Osteocyte (in vitro differentiated cells): ENCODE data around the gene RCSD1. TPM values are rescaled to one million over a fixed set of nuclear protein-coding genes. Genes with fewer than 3 reads are reported as not detected.

Experiments
- DNase-seq: peaks from one replicate; pipeline ENCODE4 v3.0.0; 2021; ENCODE audit warnings: mixed read lengths; ENCODE audit not compliant: unreplicated experiment; ENCODE audit errors: extremely low spot score
- H3K27ac Mint-ChIP-seq: one replicate; pipeline ENCODE4 v1.8.0; 2021; ENCODE audit warnings: mild to moderate bottlenecking, mixed read lengths; ENCODE audit not compliant: unreplicated experiment
- H3K27me3 Mint-ChIP-seq: one replicate; pipeline ENCODE4 v1.8.0; 2021; ENCODE audit warnings: mixed read lengths; ENCODE audit not compliant: unreplicated experiment
- H3K36me3 Mint-ChIP-seq: one replicate; pipeline ENCODE4 v1.8.0; 2021; ENCODE audit warnings: mixed read lengths; ENCODE audit not compliant: unreplicated experiment
- H3K4me1 Mint-ChIP-seq: one replicate; pipeline ENCODE4 v1.8.0; 2021; ENCODE audit warnings: mixed read lengths; ENCODE audit not compliant: unreplicated experiment
- H3K4me3 Mint-ChIP-seq: one replicate; pipeline ENCODE4 v1.8.0; 2021; ENCODE audit warnings: mild to moderate bottlenecking, moderate library complexity, mixed read lengths; ENCODE audit not compliant: unreplicated experiment
- H3K9me3 Mint-ChIP-seq: one replicate; pipeline ENCODE4 v1.8.0; 2021; ENCODE audit warnings: mixed read lengths; ENCODE audit not compliant: unreplicated experiment
- total RNA-seq: library from RNA; stranded (reverse); gene quantifications from 2 replicates; pipeline ENCODE4 v1.2.1, GENCODE V29; 2021
- TF ChIP-seq, protein P1 (sequence below): fragments of 200-600 bp; sonication (generic); IDR thresholded peaks from 2 replicates; pipeline ENCODE4 v1.5.0; 2021; ENCODE audit warnings: antibody characterized with exemption, mild to moderate bottlenecking, moderate library complexity

RCSD1 gene
- total RNA-seq, 1 donor from 2014 or later, result not detected

DNA sequence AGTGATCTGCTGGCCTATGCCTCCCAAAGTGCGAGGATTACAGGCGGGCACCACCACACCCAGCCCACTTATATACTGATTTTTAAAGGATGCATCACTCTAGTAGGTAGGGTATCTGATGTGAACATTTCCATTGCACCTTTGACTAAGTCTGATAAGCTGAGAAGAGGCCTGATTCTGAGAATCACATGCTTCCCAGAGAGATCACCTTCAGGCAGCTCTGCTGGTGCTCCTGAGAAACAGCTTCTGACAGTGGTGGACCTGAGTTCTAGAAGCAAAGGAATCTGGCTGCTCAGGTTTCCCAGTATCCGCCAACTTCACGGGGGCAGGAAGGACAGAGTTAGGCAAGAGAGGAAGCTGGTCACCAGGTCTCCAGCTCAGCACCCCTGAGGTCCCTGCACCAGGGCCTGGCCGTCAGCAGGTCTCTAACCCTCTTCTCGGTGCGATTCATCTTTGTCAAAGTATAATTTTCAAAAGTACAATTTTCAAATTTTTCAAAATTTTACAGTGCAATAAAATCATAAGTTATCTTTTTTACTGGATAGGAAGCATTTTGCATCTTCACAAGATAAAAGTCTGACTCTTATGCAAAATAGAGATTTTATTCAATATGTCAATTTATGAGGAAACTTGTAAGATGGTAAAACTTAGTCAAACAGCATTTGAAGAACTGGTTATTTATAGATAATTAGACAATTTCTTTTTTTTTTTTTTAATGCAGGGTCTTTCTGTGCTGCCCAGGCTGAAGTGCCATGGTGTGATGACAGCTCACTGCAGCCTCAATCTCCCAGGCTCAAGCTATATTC is 65.9 kb downstream of the RCSD1 start:
- DNase-seq, result no peak
- H3K27ac Mint-ChIP-seq, result no peak overlapping the region
- H3K4me3 Mint-ChIP-seq, result no peak overlapping the region
- H3K9me3 Mint-ChIP-seq, result no peaks in the 10 kb centered on the region
- peaks cover 6% of the 10 kb centered on the region for H3K4me1 Mint-ChIP-seq
- peaks cover 3% of the 10 kb centered on the region for H3K27me3 Mint-ChIP-seq
- H3K36me3 Mint-ChIP-seq, result no peaks in the 10 kb centered on the region
- TF ChIP-seq, protein P1, sequence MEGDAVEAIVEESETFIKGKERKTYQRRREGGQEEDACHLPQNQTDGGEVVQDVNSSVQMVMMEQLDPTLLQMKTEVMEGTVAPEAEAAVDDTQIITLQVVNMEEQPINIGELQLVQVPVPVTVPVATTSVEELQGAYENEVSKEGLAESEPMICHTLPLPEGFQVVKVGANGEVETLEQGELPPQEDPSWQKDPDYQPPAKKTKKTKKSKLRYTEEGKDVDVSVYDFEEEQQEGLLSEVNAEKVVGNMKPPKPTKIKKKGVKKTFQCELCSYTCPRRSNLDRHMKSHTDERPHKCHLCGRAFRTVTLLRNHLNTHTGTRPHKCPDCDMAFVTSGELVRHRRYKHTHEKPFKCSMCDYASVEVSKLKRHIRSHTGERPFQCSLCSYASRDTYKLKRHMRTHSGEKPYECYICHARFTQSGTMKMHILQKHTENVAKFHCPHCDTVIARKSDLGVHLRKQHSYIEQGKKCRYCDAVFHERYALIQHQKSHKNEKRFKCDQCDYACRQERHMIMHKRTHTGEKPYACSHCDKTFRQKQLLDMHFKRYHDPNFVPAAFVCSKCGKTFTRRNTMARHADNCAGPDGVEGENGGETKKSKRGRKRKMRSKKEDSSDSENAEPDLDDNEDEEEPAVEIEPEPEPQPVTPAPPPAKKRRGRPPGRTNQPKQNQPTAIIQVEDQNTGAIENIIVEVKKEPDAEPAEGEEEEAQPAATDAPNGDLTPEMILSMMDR, result no peak

DNA sequence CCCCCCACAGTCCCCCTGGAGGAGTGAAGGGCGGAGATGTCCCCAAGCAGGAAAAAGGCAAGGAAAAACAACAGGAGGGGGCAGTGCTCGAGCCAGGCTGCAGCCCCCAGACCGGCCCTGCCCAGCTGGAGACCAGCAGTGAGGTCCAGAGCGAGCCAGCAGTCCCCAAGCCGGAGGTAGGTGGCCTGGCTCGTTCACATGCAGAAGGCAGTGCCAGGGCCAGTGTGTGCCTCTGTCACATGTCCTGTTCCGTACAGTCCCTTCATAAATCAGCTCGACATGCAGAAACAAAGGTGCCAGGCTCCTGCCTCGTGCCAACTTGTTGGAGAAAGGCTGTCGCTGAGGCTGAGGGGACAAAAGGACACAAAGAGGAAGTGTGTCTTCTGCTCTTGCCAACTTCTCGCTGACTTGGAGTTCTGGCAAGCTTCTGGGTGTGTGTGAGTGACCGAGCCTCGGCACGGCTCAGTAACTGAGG is 67.7 kb downstream of the RCSD1 start:
- Mint-ChIP-seq H3K36me3 (no peaks in the 10 kb centered on the region), H3K27me3 (no peaks in the 10 kb centered on the region), H3K27ac (no peak overlapping the region), H3K9me3 (no peaks in the 10 kb centered on the region), H3K4me1 (peaks cover 6% of the 10 kb centered on the region), H3K4me3 (no peak overlapping the region)
- TF ChIP-seq, protein P1, result no peak
- no peak for DNase-seq

GRCh38 chr1:167698313-167698712 is 68.3 kb downstream of the RCSD1 start:
- H3K4me3 Mint-ChIP-seq, result no peak overlapping the region
- DNase-seq, result no peak
- H3K27ac Mint-ChIP-seq, result no peak overlapping the region
- H3K4me1 Mint-ChIP-seq, result peaks cover 6% of the 10 kb centered on the region
- no peaks in the 10 kb centered on the region for H3K36me3 Mint-ChIP-seq
- H3K27me3 Mint-ChIP-seq, result peaks cover 5% of the 10 kb centered on the region
- TF ChIP-seq, protein P1, result no peak
- H3K9me3 Mint-ChIP-seq, result no peaks in the 10 kb centered on the region

GRCh38 chr1:167701510-167701909 is 71.5 kb downstream of the RCSD1 start:
- Mint-ChIP-seq H3K27ac (no peak overlapping the region), H3K4me3 (no peak overlapping the region), H3K36me3 (no peaks in the 10 kb centered on the region), H3K4me1 (peaks cover 13% of the 10 kb centered on the region), H3K27me3 (peaks cover 16% of the 10 kb centered on the region), H3K9me3 (no peaks in the 10 kb centered on the region)
- TF ChIP-seq, protein P1, result no peak
- DNase-seq, result no peak

DNA sequence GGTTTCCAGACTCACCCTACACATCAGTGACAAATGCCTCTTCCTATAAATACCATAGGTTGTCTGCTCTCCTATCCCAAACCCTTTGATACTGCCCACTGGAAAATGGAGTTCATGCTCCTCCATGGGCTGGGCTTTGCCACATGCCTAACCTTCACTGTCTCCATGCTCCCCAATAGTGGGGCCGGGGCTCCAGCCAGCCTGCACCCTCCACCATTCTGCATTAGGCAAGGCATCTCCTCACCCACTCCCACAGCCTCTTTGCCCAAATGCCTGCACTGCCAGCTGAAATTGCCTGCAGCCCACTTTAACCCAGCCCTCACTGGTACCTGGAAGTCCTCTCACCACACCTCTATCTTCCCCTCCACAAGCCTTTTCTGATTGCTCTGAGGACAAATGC is 73.5 kb downstream of the RCSD1 start:
- no peak overlapping the region for H3K4me3 Mint-ChIP-seq
- no peaks in the 10 kb centered on the region for H3K36me3 Mint-ChIP-seq
- H3K27ac Mint-ChIP-seq, result no peak overlapping the region

More for the DNA sequence above, 73.5 kb downstream of the RCSD1 start:
- Mint-ChIP-seq H3K9me3 (no peaks in the 10 kb centered on the region), H3K27me3 (peaks cover 16% of the 10 kb centered on the region), H3K4me1 (peaks cover 20% of the 10 kb centered on the region)
- no peak for DNase-seq
- TF ChIP-seq, protein P1, result no peak
